HepG2 (cell line): ENCODE results near the gene CLDN7. TPM values are rescaled to one million over a fixed set of nuclear protein-coding genes. Genes with fewer than 3 reads are reported as not detected.
A peak's percentile ranks its signal among the peaks of the same experiment; 100 is the strongest.

Experiments used
- ATAC-seq: fragments of 200-7000 bp; cut with Tn5 transposase; 3 replicates; pipeline ENCODE4 v1.9.1; 2020; ENCODE audit warnings: mild to moderate bottlenecking, moderate library complexity
- BruUV-seq: library from RNA; stranded (reverse); fragments of 400-500 nt; replicated peaks from 2 replicates; lab custom pipeline; 2021; lab: Mats Ljungman, UMichigan
- CTCF ChIA-PET: fragments of 300-600 bp; formaldehyde crosslinking; extraction: SDS; loops from one replicate; lab custom pipeline; 2021; ENCODE audit warnings: low total read pairs, inconsistent platforms, low intra/inter-chr PET ratio; lab: Yijun Ruan, JAX
- POLR2A ChIA-PET: fragments of 350-600 bp; sonication (Branson Sonifier 250); formaldehyde crosslinking; loops from one replicate; lab custom pipeline; 2020; ENCODE audit warnings: antibody characterized with exemption, inconsistent platforms; lab: Yijun Ruan, JAX
- DNase-seq: peaks from one replicate; pipeline ENCODE4 v3.0.0-alpha.2; 2015; ENCODE audit warnings: low spot score
- FAIRE-seq: peaks from 3 replicates; lab custom pipeline; 2011; peaks lifted over from hg19 to GRCh38; lab: Jason Lieb, UNC
- H2AFZ ChIP-seq: one replicate; pipeline ENCODE4 v1.6.1; 2011; ENCODE audit warnings: low read length, inconsistent platforms
- H3K27ac ChIP-seq: fragments of 300-600 bp; 3 replicates; pipeline ENCODE4 v1.8.0; 2011; ENCODE audit warnings: mixed run types, mild to moderate bottlenecking, mixed read lengths, low read length, inconsistent platforms; ENCODE audit not compliant: insufficient read depth; ENCODE audit errors: extremely low read length
- H3K27me3 ChIP-seq, 2 experiments: fragments of 200-600 bp in 1 of 2; 2 replicates in 1 of 2; 3 replicates in 1 of 2; pipeline versions ENCODE4 v1.6.0 to v1.8.0; 2011; ENCODE audit warnings: low read length in 2 of 2, mild to moderate bottlenecking in 2 of 2, moderate library complexity in 2 of 2, inconsistent platforms in 1 of 2; ENCODE audit not compliant: insufficient read depth in 2 of 2, control insufficient read depth in 1 of 2
- H3K36me3 ChIP-seq, 2 experiments: fragments of 200-600 bp in 1 of 2; replicated peaks in 1 of 2; 2 replicates in 1 of 2; 3 replicates in 1 of 2; pipeline versions ENCODE4 v1.5.1 to v1.8.0; 2011; ENCODE audit warnings: low read length in 2 of 2, inconsistent platforms in 1 of 2; ENCODE audit not compliant: insufficient read depth in 2 of 2, control insufficient read depth in 1 of 2
- H3K4me1 ChIP-seq: 2 replicates; pipeline ENCODE4 v1.5.1; 2012; ENCODE audit warnings: low read length, inconsistent platforms; ENCODE audit not compliant: insufficient read depth
- H3K4me2 ChIP-seq: 2 replicates; pipeline ENCODE4 v1.6.0; 2011; ENCODE audit warnings: low read depth, low read length, inconsistent platforms
- H3K4me3 ChIP-seq, 3 experiments: fragments of 200-600 bp in 1 of 3; sonication (generic), shearing (Covaris generic) in 1 of 3; replicated peaks in 1 of 3; 2 replicates each; pipeline ENCODE4 v1.5.1; 2011 to 2016; ENCODE audit warnings: low read length in 3 of 3, inconsistent platforms in 2 of 3, low read depth in 2 of 3, mild to moderate bottlenecking in 2 of 3, control low read depth in 1 of 3, mixed read lengths in 1 of 3; ENCODE audit not compliant: insufficient read depth in 1 of 3
- H3K79me2 ChIP-seq: one replicate; pipeline ENCODE4 v1.6.1; 2011; ENCODE audit warnings: low read length, inconsistent platforms; ENCODE audit not compliant: insufficient read depth
- H3K9ac ChIP-seq: 2 replicates; pipeline ENCODE4 v1.6.0; 2011; ENCODE audit warnings: mild to moderate bottlenecking, low read depth, low read length, inconsistent platforms; ENCODE audit not compliant: insufficient read depth
- H3K9me3 ChIP-seq: 2 replicates; pipeline ENCODE4 v1.5.1; 2012; ENCODE audit warnings: mild to moderate bottlenecking, low read length
- H4K20me1 ChIP-seq: 2 replicates; pipeline ENCODE4 v1.6.0; 2011; ENCODE audit warnings: inconsistent platforms, mild to moderate bottlenecking, low read length, moderate library complexity; ENCODE audit not compliant: insufficient read depth
- ADNP ChIP-seq: sonication (generic); formaldehyde crosslinking; IDR thresholded peaks from 2 replicates; pipeline ENCODE4 v1.4.0; 2020; ENCODE audit warnings: missing genetic modification reagents
- FOXA1 ChIP-seq, 2 experiments: fragments of 450-650 bp in 1 of 2; sonication (generic) in 1 of 2; formaldehyde crosslinking in 1 of 2; IDR thresholded peaks; 2 replicates each; pipeline versions ENCODE4 v1.4.0 to v1.6.1; 2016 to 2020; ENCODE audit warnings: missing genetic modification reagents in 1 of 2
- GABPA ChIP-seq, 2 experiments: IDR thresholded peaks; 2 replicates each; pipeline ENCODE4 v1.6.1; 2011 to 2016; ENCODE audit warnings: low read depth in 2 of 2, low read length in 1 of 2, missing biosample characterization in 1 of 2, missing genetic modification characterization in 1 of 2
- JUN ChIP-seq: sonication (generic); formaldehyde crosslinking; IDR thresholded peaks from 2 replicates; pipeline ENCODE4 v1.4.0; 2020; ENCODE audit warnings: mild to moderate bottlenecking, missing genetic modification reagents
- NFKB2 ChIP-seq: sonication (generic); formaldehyde crosslinking; IDR thresholded peaks from 2 replicates; pipeline ENCODE4 v1.4.0; 2020; ENCODE audit warnings: missing genetic modification reagents, borderline replicate concordance
- SRSF1 ChIP-seq: fragments of 200-400 bp; formaldehyde crosslinking; optimal IDR thresholded peaks from 2 replicates; pipeline ENCODE3; 2017; ENCODE audit warnings: mild to moderate bottlenecking, low read depth, low read length, moderate library complexity
- ZBTB3 ChIP-seq: sonication (generic); formaldehyde crosslinking; IDR thresholded peaks from 2 replicates; pipeline ENCODE4 v1.4.0; 2020; ENCODE audit warnings: low read depth, mild to moderate bottlenecking, moderate library complexity, missing genetic modification reagents, borderline replicate concordance
- ZFP90 ChIP-seq: sonication (generic); formaldehyde crosslinking; IDR thresholded peaks from 2 replicates; pipeline ENCODE4 v1.8.0; 2022; ENCODE audit warnings: missing genetic modification reagents, mild to moderate bottlenecking, inconsistent platforms, borderline replicate concordance
- ZFX ChIP-seq: sonication (generic); formaldehyde crosslinking; IDR thresholded peaks from 2 replicates; pipeline ENCODE4 v1.4.0; 2020; ENCODE audit warnings: mild to moderate bottlenecking, low read depth, missing genetic modification reagents, moderate library complexity
- ZNF235 ChIP-seq: sonication (generic); formaldehyde crosslinking; IDR thresholded peaks from 2 replicates; pipeline ENCODE4 v1.8.1; 2023; ENCODE audit warnings: mild to moderate bottlenecking, missing genetic modification reagents, borderline replicate concordance
- ZNF331 ChIP-seq: sonication (generic); formaldehyde crosslinking; IDR thresholded peaks from 2 replicates; pipeline ENCODE4 v1.4.0; 2020; ENCODE audit warnings: missing genetic modification reagents
- WGBS: methylation state at CpG from one replicate; pipeline ENCODE4 v1.1.6; 2017; ENCODE audit warnings: low lambda C conversion rate; 5-methylcytosine and 5-hydroxymethylcytosine counted together
- in situ Hi-C: cut with HindIII; loops from 2 replicates; pipeline ENCODE4 v1.10.0; 2017; ENCODE audit warnings: low pct_unique_long_range_greater_than_20kb; ENCODE audit not compliant: extremely low pct_ligation_motif_present
- intact Hi-C: fragments of 100-400 bp; cut with micrococcal nuclease; formaldehyde crosslinking; loops from one replicate; pipeline ENCODE4 v1.10.0; 2022; ENCODE audit not compliant: unreplicated experiment
- polyA plus RNA-seq, 8 experiments: library from polyadenylated mRNA; depleted of rRNA in 3 of 8; stranded (reverse) in 7 of 8; unstranded in 1 of 8; fragments of >200 nt; fragmentation: Illumina TruSeq in 4 of 8; extraction: Trizol in 4 of 8; gene quantifications; 2 replicates each; pipeline versions ENCODE4 v1.2.1 to v1.2.3, GENCODE V29; 2011 to 2016; ENCODE audit warnings: low read depth in 4 of 8, missing spikeins in 1 of 8, mixed read lengths in 1 of 8; ENCODE audit not compliant: insufficient read depth in 1 of 8
- total RNA-seq, 5 experiments: library from RNA; depleted of rRNA; stranded (reverse); fragments of >200 nt; fragmentation: Illumina TruSeq; extraction: Trizol; gene quantifications; 2 replicates each; pipeline ENCODE4 v1.2.3, GENCODE V29; 2016; ENCODE audit warnings: low read depth in 1 of 5
- TF ChIP-seq, protein P1 (sequence below): sonication (generic); formaldehyde crosslinking; IDR thresholded peaks from 2 replicates; pipeline ENCODE4 v1.4.0; 2020; ENCODE audit warnings: mild to moderate bottlenecking, missing genetic modification reagents, borderline replicate concordance
- TF ChIP-seq, protein P2 (sequence below): IDR thresholded peaks from 2 replicates; pipeline ENCODE4 v1.6.1; 2016; ENCODE audit warnings: low read depth
- TF ChIP-seq, protein P3 (sequence below): sonication (generic); formaldehyde crosslinking; IDR thresholded peaks from 2 replicates; pipeline ENCODE4 v1.5.1; 2020; ENCODE audit warnings: mild to moderate bottlenecking, moderate library complexity, missing genetic modification reagents

The CLDN7 gene
- total and polyA plus RNA-seq, 2 of the 13 experiments (the other 11 are each of a cell fraction or from before 2014, with no cell fraction given): not detected

DNA sequence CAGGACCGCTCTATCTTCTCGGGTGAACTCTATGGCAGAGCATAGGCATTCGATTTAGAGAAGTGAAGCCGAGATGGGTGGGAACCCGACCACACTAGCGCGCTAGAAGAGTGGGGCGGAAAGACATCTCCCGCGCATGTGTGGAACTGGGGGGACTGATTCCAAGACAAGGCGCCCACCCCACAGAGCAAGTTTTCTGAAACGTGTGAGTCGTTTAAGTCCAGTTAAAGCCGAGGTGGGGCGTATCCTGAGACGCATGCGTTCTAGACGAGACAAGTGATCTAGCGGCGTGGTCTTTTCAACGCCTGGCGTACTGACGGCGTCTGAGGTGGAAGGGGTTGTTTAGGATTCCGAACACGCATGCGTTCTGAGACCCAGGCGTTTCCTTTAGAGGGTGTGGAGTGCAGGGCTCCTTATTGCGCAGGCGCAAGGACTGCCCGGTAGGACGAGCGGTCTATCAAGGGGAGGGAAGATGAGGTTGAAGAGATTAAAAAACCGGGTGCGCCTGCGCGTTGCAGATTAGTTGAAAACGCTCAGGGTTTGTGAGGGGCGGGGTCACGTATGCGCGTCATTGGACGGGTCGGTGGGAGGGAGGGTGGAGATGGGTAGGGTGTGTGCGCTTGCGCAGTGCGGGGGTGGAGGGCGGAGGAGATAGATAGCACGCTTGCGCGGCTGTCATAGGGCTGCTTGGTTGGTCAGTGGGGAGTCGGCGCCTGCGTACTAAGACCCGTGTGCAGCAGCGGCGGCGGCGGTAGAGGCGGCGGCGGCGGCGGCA is 44.8 kb upstream of the CLDN7 start, which contains the start of gene EIF5A:
Gene EIF5A, plus strand, starts transcription at position 718 of the 775 bp plus-strand sequence. CDS start 2,008 bp downstream, outside the sequence.
- BruUV-seq: TSS peak; percentile 76
- H3K9me3 ChIP-seq: no peaks in the 10 kb centered on the region
- peak within 1 kb of the TSS; percentile 90 for H3K4me2 ChIP-seq
- peak; percentile 80 for ATAC-seq
- in situ Hi-C loops (no loop called here), intact Hi-C loops (no loop called here)
- peak; percentile 100 for FAIRE-seq
- peak within 1 kb of the TSS; percentile 64 to 84 (median 77) for H3K4me3 ChIP-seq
- CTCF ChIA-PET: no interaction called here
- peaks cover 40% of the 10 kb centered on the region for H3K79me2 ChIP-seq
- H4K20me1 ChIP-seq: peaks cover 37% of the 10 kb centered on the region
- peak within 1 kb of the TSS; percentile 94 for H3K9ac ChIP-seq
- H3K27me3 ChIP-seq: no peaks in the 10 kb centered on the region
- no peak within 1 kb of the TSS for H2AFZ ChIP-seq
- POLR2A ChIA-PET: no interaction called here
- peak within 1 kb of the TSS; percentile 96 for H3K27ac ChIP-seq
- peak; percentile 100 for DNase-seq
- WGBS: 1% methylated on average over 11 of the region's 64 CpGs
- peaks cover 38% of the 10 kb centered on the region for H3K4me1 ChIP-seq
- H3K36me3 ChIP-seq: peaks cover 14 to 27% of the 10 kb centered on the region in 2 experiments
- TF ChIP-seq ZNF235 (CRISPR knock-in tag) (0 out of 2 replicates have a peak, but pooled peaks have one; percentile 39), ZFX (CRISPR knock-in tag) (peak; percentile 10; the same call in 1 of the 2 replicates), SRSF1 (peak; percentile 74), GABPA (IDR thresholded peaks at IDR 0.05; ENCODE audit: low read depth, low read length) (no peak), GABPA (CRISPR knock-in tag; IDR thresholded peaks at IDR 0.05; ENCODE audit: low read depth) (peak; percentile 68; the same call in 1 of the 2 replicates), NFKB2 (CRISPR knock-in tag) (no peak), ZNF331 (CRISPR knock-in tag) (peak; percentile 52; the same call in 1 of the 2 replicates), ADNP (CRISPR knock-in tag) (no peak), JUN (CRISPR knock-in tag) (peak; percentile 36; the same call in 1 of the 2 replicates), FOXA1 (IDR thresholded peaks at IDR 0.05) (no peak), FOXA1 (CRISPR knock-in tag; IDR thresholded peaks at IDR 0.05) (0 out of 2 replicates have a peak, but pooled peaks have one; percentile 7), ZBTB3 (no peak), ZFP90 (CRISPR knock-in tag) (peak; percentile 39; the same call in 1 of the 2 replicates)
- TF ChIP-seq, protein P1, sequence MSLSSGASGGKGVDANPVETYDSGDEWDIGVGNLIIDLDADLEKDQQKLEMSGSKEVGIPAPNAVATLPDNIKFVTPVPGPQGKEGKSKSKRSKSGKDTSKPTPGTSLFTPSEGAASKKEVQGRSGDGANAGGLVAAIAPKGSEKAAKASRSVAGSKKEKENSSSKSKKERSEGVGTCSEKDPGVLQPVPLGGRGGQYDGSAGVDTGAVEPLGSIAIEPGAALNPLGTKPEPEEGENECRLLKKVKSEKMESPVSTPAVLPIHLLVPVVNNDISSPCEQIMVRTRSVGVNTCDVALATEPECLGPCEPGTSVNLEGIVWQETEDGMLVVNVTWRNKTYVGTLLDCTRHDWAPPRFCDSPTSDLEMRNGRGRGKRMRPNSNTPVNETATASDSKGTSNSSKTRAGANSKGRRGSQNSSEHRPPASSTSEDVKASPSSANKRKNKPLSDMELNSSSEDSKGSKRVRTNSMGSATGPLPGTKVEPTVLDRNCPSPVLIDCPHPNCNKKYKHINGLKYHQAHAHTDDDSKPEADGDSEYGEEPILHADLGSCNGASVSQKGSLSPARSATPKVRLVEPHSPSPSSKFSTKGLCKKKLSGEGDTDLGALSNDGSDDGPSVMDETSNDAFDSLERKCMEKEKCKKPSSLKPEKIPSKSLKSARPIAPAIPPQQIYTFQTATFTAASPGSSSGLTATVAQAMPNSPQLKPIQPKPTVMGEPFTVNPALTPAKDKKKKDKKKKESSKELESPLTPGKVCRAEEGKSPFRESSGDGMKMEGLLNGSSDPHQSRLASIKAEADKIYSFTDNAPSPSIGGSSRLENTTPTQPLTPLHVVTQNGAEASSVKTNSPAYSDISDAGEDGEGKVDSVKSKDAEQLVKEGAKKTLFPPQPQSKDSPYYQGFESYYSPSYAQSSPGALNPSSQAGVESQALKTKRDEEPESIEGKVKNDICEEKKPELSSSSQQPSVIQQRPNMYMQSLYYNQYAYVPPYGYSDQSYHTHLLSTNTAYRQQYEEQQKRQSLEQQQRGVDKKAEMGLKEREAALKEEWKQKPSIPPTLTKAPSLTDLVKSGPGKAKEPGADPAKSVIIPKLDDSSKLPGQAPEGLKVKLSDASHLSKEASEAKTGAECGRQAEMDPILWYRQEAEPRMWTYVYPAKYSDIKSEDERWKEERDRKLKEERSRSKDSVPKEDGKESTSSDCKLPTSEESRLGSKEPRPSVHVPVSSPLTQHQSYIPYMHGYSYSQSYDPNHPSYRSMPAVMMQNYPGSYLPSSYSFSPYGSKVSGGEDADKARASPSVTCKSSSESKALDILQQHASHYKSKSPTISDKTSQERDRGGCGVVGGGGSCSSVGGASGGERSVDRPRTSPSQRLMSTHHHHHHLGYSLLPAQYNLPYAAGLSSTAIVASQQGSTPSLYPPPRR: peak; percentile 46; the same call in 1 of the 2 replicates
- TF ChIP-seq, protein P2, sequence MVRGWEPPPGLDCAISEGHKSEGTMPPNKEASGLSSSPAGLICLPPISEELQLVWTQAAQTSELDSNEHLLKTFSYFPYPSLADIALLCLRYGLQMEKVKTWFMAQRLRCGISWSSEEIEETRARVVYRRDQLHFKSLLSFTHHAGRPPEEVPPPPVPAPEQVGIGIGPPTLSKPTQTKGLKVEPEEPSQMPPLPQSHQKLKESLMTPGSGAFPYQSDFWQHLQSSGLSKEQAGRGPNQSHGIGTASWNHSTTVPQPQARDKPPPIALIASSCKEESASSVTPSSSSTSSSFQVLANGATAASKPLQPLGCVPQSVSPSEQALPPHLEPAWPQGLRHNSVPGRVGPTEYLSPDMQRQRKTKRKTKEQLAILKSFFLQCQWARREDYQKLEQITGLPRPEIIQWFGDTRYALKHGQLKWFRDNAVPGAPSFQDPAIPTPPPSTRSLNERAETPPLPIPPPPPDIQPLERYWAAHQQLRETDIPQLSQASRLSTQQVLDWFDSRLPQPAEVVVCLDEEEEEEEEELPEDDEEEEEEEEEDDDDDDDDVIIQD (CRISPR knock-in tag): peak; percentile 49; the same call in 1 of the 2 replicates
- TF ChIP-seq, protein P3, sequence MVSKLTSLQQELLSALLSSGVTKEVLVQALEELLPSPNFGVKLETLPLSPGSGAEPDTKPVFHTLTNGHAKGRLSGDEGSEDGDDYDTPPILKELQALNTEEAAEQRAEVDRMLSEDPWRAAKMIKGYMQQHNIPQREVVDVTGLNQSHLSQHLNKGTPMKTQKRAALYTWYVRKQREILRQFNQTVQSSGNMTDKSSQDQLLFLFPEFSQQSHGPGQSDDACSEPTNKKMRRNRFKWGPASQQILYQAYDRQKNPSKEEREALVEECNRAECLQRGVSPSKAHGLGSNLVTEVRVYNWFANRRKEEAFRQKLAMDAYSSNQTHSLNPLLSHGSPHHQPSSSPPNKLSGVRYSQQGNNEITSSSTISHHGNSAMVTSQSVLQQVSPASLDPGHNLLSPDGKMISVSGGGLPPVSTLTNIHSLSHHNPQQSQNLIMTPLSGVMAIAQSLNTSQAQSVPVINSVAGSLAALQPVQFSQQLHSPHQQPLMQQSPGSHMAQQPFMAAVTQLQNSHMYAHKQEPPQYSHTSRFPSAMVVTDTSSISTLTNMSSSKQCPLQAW (CRISPR knock-in tag): peak; percentile 86
